ENCODE results near the gene POMGNT1.
A peak's percentile ranks its signal among the peaks of the same experiment; 100 is the strongest.
"Not testable (repeated sequence)": the region's sequence is repeated elsewhere in the genome, so short reads cannot be mapped to it uniquely, and the experiment has no call there.

The POMGNT1 gene

DNA sequence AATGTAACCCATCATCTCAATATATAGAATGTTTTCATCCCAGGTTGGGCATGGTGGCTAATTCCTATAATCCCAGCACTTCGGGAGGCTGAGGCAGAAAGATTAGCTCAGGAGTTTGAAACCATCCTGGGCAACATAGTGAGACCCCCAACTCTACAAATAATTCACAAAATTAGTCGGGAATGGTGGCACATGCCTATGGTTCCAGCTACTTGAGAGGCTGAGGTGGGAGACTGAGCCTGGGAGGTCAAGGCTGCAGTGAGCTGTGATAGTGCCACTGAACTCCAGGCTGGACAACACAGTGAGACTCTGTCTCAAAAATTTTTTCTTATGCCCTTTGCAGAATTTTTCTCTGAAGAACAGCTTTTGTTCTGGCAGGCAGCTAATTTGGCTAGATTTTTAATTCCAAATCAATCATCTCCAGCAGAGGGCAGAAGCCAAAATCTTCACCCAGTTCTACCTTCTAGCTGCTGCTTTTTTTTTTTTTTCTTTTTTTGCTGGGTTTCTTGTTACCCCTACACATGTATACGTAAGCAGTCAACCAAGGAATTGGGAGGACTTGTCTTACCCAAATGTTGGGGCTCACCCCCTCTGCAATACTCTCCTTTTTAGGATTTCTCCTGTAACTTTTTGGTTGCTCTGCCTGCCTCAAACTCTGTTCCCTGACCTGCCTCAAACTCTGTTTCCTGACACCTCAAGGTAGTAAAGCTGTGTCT lies 46.6 kb upstream of the POMGNT1 start:
- H2AFZ ChIP-seq (ENCODE audit: low read length) = peak overlapping the region; percentile 44
- no peaks in the 10 kb centered on the region for H3K9me3 ChIP-seq (replicated peaks; ENCODE audit: insufficient read depth, low read length)
- H3K36me3 ChIP-seq (replicated peaks; ENCODE audit: insufficient read depth, low read length) = no peaks in the 10 kb centered on the region
- H4K20me1 ChIP-seq (ENCODE audit: insufficient read depth, low read length) = no peaks in the 10 kb centered on the region
- H3K4me2 ChIP-seq (ENCODE audit: low read depth, low read length) = no peak overlapping the region
- H3F3A ChIP-seq (ENCODE audit: insufficient read depth, low read length) = 0 out of 2 replicates have a peak, but pooled peaks cover 7% of the 10 kb centered on the region
- no peaks in the 10 kb centered on the region for H3K9me2 ChIP-seq (replicated peaks; ENCODE audit: insufficient read depth, low read length)
- no peak overlapping the region for H3K27ac ChIP-seq (ENCODE audit: low read length)
- H3K4me3 ChIP-seq (ENCODE audit: low read length) = no peak overlapping the region
- H3K4me1 ChIP-seq (ENCODE audit: low read length) = peaks cover 18% of the 10 kb centered on the region
- DNase-seq = peak; percentile 60
- peaks cover 22% of the 10 kb centered on the region for H3K79me2 ChIP-seq (ENCODE audit: low read length)
- TF ChIP-seq EZH2 (optimal IDR thresholded peaks at IDR 0.05; ENCODE audit: low read depth, low read length) (no peak), EZH2phosphoT487 (IDR thresholded peaks at IDR 0.05; ENCODE audit: low read length) (no peak)
- TF ChIP-seq, protein P1, sequence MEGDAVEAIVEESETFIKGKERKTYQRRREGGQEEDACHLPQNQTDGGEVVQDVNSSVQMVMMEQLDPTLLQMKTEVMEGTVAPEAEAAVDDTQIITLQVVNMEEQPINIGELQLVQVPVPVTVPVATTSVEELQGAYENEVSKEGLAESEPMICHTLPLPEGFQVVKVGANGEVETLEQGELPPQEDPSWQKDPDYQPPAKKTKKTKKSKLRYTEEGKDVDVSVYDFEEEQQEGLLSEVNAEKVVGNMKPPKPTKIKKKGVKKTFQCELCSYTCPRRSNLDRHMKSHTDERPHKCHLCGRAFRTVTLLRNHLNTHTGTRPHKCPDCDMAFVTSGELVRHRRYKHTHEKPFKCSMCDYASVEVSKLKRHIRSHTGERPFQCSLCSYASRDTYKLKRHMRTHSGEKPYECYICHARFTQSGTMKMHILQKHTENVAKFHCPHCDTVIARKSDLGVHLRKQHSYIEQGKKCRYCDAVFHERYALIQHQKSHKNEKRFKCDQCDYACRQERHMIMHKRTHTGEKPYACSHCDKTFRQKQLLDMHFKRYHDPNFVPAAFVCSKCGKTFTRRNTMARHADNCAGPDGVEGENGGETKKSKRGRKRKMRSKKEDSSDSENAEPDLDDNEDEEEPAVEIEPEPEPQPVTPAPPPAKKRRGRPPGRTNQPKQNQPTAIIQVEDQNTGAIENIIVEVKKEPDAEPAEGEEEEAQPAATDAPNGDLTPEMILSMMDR (IDR thresholded peaks at IDR 0.05; ENCODE audit: low read length) = peak; percentile 55
- no peaks in the 10 kb centered on the region for H3K27me3 ChIP-seq (replicated peaks; ENCODE audit: insufficient read depth, low read length)
- H3K9ac ChIP-seq (ENCODE audit: low read length) = no peak overlapping the region

DNA sequence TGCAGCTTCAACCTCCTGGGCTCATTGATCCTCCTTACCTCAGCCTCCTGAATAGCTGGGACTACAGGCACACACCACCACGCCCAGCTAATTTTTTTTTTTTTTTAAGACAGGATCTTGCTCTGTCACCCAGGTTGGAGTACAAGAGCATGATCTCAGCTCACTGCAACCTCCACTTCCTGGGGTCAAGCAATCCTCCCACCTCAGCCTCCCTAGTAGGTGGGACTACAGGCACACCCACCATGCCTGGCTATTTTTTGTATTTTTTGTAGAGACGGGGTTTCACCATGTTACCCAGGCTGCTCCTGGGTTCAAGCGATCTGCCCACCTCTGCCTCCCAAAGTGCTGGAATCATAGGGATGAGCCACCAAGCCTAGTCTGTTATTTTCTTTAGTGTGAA lies 45.6 kb upstream of the POMGNT1 start:
- H3K4me3 ChIP-seq (ENCODE audit: low read length); H3K9me3 ChIP-seq (replicated peaks; ENCODE audit: insufficient read depth, low read length); H3K27me3 ChIP-seq (replicated peaks; ENCODE audit: insufficient read depth, low read length); H2AFZ ChIP-seq (ENCODE audit: low read length); H3F3A ChIP-seq (ENCODE audit: insufficient read depth, low read length); H4K20me1 ChIP-seq (ENCODE audit: insufficient read depth, low read length); H3K9ac ChIP-seq (ENCODE audit: low read length); H3K9me2 ChIP-seq (replicated peaks; ENCODE audit: insufficient read depth, low read length); DNase-seq; H3K27ac ChIP-seq (ENCODE audit: low read length); H3K4me2 ChIP-seq (ENCODE audit: low read depth, low read length); H3K36me3 ChIP-seq (replicated peaks; ENCODE audit: insufficient read depth, low read length): not testable (repeated sequence)
- Histone ChIP-seq H3K4me1 (ENCODE audit: low read length) (peaks cover 10% of the 10 kb centered on the region), H3K79me2 (ENCODE audit: low read length) (peaks cover 12% of the 10 kb centered on the region)

DNA sequence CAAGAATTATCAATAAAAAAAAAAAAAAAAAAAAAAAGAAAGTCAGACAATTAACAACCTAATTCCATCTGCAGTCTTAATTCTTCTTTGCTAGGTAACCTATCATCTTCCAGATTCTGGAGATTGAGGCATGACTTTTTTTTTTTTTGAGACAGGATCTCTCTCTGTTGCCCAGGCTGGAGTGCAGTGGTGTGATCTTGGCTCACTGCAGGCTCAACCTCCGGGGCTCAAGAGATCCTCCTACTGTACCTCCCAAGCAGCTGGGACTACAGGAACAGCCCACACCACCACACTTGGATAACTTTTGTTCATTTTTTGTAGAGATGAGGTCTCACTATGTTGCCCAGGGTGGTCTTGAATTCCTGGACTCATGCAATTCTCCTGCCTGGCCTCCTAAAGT lies 44.7 kb upstream of the POMGNT1 start:
- no peak for TF ChIP-seq EZH2 (optimal IDR thresholded peaks at IDR 0.05; ENCODE audit: low read depth, low read length)
- TF ChIP-seq, protein P1 (IDR thresholded peaks at IDR 0.05; ENCODE audit: low read length) = no peak
- TF ChIP-seq EZH2phosphoT487 (IDR thresholded peaks at IDR 0.05; ENCODE audit: low read length) = no peak
- no peaks in the 10 kb centered on the region for H4K20me1 ChIP-seq (ENCODE audit: insufficient read depth, low read length)

DNA sequence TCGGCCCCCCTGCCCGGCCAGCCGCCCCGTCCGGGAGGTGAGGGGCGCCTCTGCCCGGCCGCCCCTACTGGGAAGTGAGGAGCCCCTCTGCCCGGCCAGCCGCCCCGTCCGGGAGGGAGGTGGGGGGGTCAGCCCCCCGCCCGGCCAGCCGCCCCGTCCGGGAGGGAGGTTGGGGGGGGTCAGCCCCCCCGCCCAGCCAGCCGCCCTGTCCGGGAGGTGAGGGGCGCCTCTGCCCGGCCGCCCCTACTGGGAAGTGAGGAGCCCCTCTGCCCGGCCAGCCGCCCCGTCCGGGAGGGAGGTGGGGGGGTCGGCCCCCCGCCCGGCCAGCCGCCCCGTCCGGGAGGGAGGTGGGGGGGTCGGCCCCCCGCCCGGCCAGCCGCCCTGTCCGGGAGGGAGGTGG lies 43.5 kb upstream of the POMGNT1 start:
- H3K4me3 ChIP-seq (ENCODE audit: low read length); H3K9me2 ChIP-seq (replicated peaks; ENCODE audit: insufficient read depth, low read length); H3K9ac ChIP-seq (ENCODE audit: low read length); H3K4me1 ChIP-seq (ENCODE audit: low read length); H3K9me3 ChIP-seq (replicated peaks; ENCODE audit: insufficient read depth, low read length); H3K4me2 ChIP-seq (ENCODE audit: low read depth, low read length); H2AFZ ChIP-seq (ENCODE audit: low read length); H3K27ac ChIP-seq (ENCODE audit: low read length); H3K27me3 ChIP-seq (replicated peaks; ENCODE audit: insufficient read depth, low read length); DNase-seq; H3F3A ChIP-seq (ENCODE audit: insufficient read depth, low read length); H3K79me2 ChIP-seq (ENCODE audit: low read length); H4K20me1 ChIP-seq (ENCODE audit: insufficient read depth, low read length); H3K36me3 ChIP-seq (replicated peaks; ENCODE audit: insufficient read depth, low read length): not testable (repeated sequence)

More for the DNA sequence above, 44.7 kb upstream of the POMGNT1 start:
- Histone ChIP-seq H3K9ac (ENCODE audit: low read length) (no peak overlapping the region), H2AFZ (ENCODE audit: low read length) (no peak overlapping the region), H3K36me3 (replicated peaks; ENCODE audit: insufficient read depth, low read length) (no peaks in the 10 kb centered on the region), H3K4me3 (ENCODE audit: low read length) (no peak overlapping the region), H3K9me3 (replicated peaks; ENCODE audit: insufficient read depth, low read length) (no peaks in the 10 kb centered on the region), H3K4me2 (ENCODE audit: low read depth, low read length) (no peak overlapping the region), H3K27me3 (replicated peaks; ENCODE audit: insufficient read depth, low read length) (no peaks in the 10 kb centered on the region), H3F3A (ENCODE audit: insufficient read depth, low read length) (0 out of 2 replicates have a peak, but pooled peaks cover 7% of the 10 kb centered on the region), H3K9me2 (replicated peaks; ENCODE audit: insufficient read depth, low read length) (no peaks in the 10 kb centered on the region), H3K4me1 (ENCODE audit: low read length) (peaks cover 5% of the 10 kb centered on the region; the same call in 1 of the 2 replicates), H3K27ac (ENCODE audit: low read length) (no peak overlapping the region), H3K79me2 (ENCODE audit: low read length) (peaks cover 3% of the 10 kb centered on the region)
- DNase-seq = no peak

DNA sequence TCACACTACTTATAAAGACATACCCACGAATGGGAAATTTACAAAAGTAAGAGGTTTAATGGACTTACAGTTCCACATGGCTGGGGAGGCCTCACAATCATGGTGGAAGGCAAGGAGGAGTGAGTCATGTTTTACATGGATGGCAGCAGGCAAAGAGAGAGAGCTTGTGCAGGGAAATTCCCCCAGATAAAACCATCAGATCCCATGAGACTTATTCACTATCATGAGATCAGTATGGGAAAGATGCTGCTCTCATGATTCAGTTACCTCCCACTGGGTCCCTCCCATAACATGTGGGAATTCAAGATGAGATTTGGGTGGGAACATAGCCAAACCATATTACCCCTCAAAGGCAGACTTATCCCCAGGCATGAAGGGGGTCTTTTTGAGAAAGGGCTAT lies 40.6 kb upstream of the POMGNT1 start:
- not testable (repeated sequence) for H3F3A ChIP-seq (ENCODE audit: insufficient read depth, low read length); H4K20me1 ChIP-seq (ENCODE audit: insufficient read depth, low read length); H3K36me3 ChIP-seq (replicated peaks; ENCODE audit: insufficient read depth, low read length); H3K4me3 ChIP-seq (ENCODE audit: low read length); H3K27ac ChIP-seq (ENCODE audit: low read length); H3K9me2 ChIP-seq (replicated peaks; ENCODE audit: insufficient read depth, low read length); DNase-seq; H3K4me1 ChIP-seq (ENCODE audit: low read length); H3K9ac ChIP-seq (ENCODE audit: low read length); H3K9me3 ChIP-seq (replicated peaks; ENCODE audit: insufficient read depth, low read length); H2AFZ ChIP-seq (ENCODE audit: low read length); H3K4me2 ChIP-seq (ENCODE audit: low read depth, low read length); H3K79me2 ChIP-seq (ENCODE audit: low read length); H3K27me3 ChIP-seq (replicated peaks; ENCODE audit: insufficient read depth, low read length)

Data from MM.1S (cell line).